ENCODE results near the gene SEPTIN5.
A peak's percentile ranks its signal among the peaks of the same experiment; 100 is the strongest.

Gene SEPTIN5

DNA sequence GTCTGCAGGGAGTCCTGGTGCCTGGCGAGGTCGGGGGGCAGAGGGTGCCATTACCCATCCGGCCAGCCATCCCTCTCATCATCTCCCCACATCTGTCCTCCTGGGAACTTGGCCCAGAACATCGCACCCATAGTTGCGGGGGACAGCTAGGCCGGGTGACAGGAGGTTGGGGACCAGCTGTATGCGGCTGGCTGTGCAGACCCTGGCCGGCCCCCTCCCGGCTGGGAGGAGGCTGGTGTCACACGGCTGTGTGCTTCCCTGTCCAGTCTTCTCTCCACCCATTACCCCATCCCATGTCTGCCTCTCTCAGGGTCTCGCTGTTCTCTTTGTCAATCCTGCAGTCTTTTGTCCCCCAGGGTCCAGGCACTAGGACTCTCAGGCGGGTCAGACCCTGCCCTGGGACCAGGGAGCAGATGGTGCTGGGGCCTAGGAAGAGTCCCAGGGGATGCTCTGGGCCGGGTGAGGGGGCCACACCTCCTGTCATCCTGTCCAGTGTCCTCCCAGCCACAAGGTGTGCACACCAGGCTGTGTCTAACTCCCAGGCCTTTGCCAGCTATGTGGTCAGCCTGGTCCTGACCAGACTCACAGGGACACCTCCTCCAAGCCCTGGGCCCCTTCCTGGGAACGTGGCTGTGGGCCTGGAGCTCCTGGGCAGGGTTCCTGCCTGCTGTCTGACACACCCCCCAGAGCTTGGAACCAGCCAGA, 39.8 kb downstream of the SEPTIN5 start:
- Mint-ChIP-seq H3K36me3 (ENCODE audit: low read depth) (no peaks in the 10 kb centered on the region), H3K4me1 (peaks cover 11% of the 10 kb centered on the region), H3K9me3 (no peaks in the 10 kb centered on the region), H3K27me3 (ENCODE audit: low read depth) (peaks cover 88% of the 10 kb centered on the region), H3K4me3 (no peak overlapping the region), H3K27ac (no peak overlapping the region)
- TF ChIP-seq, protein P1, sequence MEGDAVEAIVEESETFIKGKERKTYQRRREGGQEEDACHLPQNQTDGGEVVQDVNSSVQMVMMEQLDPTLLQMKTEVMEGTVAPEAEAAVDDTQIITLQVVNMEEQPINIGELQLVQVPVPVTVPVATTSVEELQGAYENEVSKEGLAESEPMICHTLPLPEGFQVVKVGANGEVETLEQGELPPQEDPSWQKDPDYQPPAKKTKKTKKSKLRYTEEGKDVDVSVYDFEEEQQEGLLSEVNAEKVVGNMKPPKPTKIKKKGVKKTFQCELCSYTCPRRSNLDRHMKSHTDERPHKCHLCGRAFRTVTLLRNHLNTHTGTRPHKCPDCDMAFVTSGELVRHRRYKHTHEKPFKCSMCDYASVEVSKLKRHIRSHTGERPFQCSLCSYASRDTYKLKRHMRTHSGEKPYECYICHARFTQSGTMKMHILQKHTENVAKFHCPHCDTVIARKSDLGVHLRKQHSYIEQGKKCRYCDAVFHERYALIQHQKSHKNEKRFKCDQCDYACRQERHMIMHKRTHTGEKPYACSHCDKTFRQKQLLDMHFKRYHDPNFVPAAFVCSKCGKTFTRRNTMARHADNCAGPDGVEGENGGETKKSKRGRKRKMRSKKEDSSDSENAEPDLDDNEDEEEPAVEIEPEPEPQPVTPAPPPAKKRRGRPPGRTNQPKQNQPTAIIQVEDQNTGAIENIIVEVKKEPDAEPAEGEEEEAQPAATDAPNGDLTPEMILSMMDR (IDR thresholded peaks at IDR 0.05; ENCODE audit: unreplicated experiment in 3 of 3), result no peak

DNA sequence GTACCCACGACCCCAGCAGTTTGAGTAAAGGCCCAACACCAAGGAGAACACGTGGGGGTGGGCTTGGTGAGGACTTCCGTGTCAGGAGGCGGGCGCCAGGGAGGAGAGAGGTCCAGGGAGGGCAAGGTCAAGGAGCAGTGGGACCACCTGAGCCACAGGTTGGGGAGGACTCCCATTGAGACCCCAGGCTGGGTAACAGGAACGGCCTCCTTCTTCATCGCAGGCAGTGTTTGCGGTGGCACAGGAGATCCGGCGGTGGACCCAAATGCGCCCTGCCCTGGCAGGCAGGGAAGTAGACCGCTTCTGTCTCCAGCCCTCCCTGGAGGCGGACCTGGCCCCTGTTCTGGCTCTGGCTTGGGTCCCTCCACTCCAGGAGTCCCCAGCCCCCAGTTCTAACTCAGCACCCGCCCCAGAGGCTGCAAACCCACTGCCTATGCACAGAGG, 40.4 kb downstream of the SEPTIN5 start:
- TF ChIP-seq, protein P1 (IDR thresholded peaks at IDR 0.05; ENCODE audit: unreplicated experiment in 3 of 3), result no peak
- H3K27me3 Mint-ChIP-seq (ENCODE audit: low read depth), result peaks cover 90% of the 10 kb centered on the region

DNA sequence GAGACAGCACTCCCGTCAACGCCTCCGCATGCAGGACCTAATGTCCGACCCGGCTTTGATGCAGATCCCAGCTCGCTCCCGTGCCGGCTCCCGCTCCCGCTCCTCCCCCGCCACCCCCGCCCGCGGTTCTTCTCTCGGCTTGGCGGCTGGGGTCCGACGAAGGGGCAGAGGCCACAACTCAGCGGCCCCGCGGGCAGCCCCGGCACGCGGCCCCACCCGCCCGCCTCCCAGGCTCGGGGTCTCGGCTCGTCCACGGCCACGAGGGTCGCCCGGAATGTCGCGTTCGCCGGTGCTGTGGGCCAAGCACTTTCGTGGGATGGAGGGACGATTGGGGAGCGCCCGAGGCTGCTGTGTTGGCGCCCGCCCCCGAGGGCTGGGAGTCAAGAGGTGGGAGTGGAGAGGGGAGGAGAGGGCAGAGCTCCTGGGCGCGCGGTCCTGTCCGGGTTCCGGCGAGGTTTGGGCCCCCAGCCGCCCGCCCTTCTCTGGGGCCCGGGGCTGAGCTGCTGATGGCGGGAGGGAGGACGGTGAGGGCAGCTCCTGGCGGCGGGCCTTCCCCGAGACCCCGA, 40.9 kb downstream of the SEPTIN5 start:
- no peaks in the 10 kb centered on the region for H3K36me3 Mint-ChIP-seq (ENCODE audit: low read depth)
- H3K27me3 Mint-ChIP-seq (ENCODE audit: low read depth), result peaks cover 96% of the 10 kb centered on the region
- H3K9me3 Mint-ChIP-seq, result no peaks in the 10 kb centered on the region
- H3K4me1 Mint-ChIP-seq, result peaks cover 19% of the 10 kb centered on the region
- H3K27ac Mint-ChIP-seq, result no peak overlapping the region
- H3K4me3 Mint-ChIP-seq, result peak overlapping the region in 2 of 3 experiments; percentile 19 to 53
- TF ChIP-seq, protein P1 (IDR thresholded peaks at IDR 0.05; ENCODE audit: unreplicated experiment in 3 of 3), result no peak

More for the DNA sequence above, 40.4 kb downstream of the SEPTIN5 start:
- peak overlapping the region in 2 of 3 experiments; percentile 19 to 53 for H3K4me3 Mint-ChIP-seq
- H3K27ac Mint-ChIP-seq, result no peak overlapping the region
- no peaks in the 10 kb centered on the region for H3K9me3 Mint-ChIP-seq
- H3K36me3 Mint-ChIP-seq (ENCODE audit: low read depth), result no peaks in the 10 kb centered on the region
- peaks cover 14% of the 10 kb centered on the region for H3K4me1 Mint-ChIP-seq

DNA sequence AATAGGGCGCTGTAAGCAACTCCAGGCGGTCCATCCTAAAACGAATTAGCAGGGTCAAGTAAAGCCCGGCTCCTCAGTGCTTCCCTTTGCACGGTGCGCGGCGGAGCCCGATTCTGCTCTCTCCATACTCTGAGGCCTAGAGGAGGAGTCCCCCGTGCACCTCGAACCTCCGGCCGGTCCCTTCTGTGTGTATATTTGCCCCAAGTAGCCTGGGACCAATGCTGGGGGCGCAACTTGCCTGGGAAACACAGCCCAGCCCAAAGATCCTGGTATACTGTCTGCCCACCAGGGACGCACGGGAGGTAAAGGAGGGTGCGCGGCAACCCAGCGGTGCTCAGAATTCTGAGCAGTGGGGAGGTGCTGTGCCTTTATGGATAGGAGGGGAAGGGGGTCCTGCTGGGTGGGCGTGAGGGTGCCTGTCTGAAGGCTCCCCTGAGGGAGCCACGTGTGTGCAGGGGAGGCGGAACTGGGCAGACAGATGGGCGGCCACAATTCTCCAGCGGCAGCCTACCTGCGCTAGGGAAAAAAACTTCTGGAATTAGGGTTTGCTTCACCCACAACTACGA, 41.5 kb downstream of the SEPTIN5 start:
- H3K36me3 Mint-ChIP-seq (ENCODE audit: low read depth), result no peaks in the 10 kb centered on the region
- H3K27me3 Mint-ChIP-seq (ENCODE audit: low read depth), result peaks cover 96% of the 10 kb centered on the region
- peak overlapping the region; percentile 19 to 51 (median 35) for H3K4me3 Mint-ChIP-seq

DNA sequence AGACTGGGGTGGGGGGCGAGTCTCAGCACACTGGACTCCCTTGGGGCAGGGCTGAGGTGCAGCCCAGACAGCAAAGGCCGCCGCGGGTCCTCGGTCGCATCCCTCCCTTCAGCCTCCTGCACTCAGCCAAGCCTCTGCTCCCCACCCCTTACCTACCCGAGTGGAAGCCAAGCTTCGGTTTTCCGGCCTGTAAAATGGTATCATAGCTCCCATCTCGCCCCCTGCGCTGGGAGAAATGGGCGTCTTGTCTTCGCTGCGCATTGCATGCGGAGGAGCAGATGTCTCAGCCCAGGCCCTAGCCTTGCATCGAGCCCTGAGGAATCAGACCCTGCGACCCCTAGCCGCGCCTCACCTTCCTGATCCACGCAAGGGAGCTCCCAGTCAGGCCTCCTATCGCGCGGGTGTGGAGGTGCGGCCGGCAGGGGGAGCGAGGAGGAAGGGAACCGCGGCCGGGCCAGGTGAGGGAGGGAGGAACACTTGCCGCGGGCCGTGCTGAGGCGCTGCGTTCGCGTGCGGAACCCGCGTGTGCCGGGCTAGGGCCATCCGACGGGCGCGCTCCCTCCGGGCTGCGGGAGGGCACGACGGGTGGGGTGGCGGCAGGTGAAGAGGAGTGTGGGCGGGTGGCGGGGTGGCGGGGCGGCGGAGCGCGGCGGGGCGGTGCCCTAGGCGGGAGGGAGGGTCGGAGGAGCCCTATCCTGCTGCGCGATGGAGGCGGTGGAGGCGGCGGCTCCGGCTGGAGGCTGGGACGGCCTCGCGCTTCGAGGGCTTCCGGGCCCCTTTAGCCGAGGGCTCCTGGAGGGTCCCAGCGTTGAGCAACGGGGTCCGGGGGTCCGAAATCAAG, 42.2 kb downstream of the SEPTIN5 start:
- TF ChIP-seq, protein P1 (IDR thresholded peaks at IDR 0.05; ENCODE audit: unreplicated experiment in 3 of 3), result peak; percentile 28 to 43 (median 36)
- Mint-ChIP-seq H3K27ac (no peak overlapping the region), H3K4me3 (no peak overlapping the region), H3K27me3 (ENCODE audit: low read depth) (peaks cover 91% of the 10 kb centered on the region), H3K36me3 (ENCODE audit: low read depth) (no peaks in the 10 kb centered on the region), H3K9me3 (no peaks in the 10 kb centered on the region), H3K4me1 (peaks cover 19% of the 10 kb centered on the region)

More for the DNA sequence above, 41.5 kb downstream of the SEPTIN5 start:
- Mint-ChIP-seq H3K27ac (no peak overlapping the region), H3K4me1 (peaks cover 22% of the 10 kb centered on the region), H3K9me3 (no peaks in the 10 kb centered on the region)
- TF ChIP-seq, protein P1 (IDR thresholded peaks at IDR 0.05; ENCODE audit: unreplicated experiment in 3 of 3), result no peak
